Trophoblast cell (in vitro differentiated cells and primary cell): ENCODE measurements around the gene MTPN.

Experiments
- DNase-seq, 2 donors: peaks; one replicate each; pipeline ENCODE4 v3.0.0-alpha.2; 2016
- H2AFZ ChIP-seq: 2 replicates; pipeline ENCODE4 v1.6.1; 2013; ENCODE audit warnings: low read length, moderate library complexity, mild to moderate bottlenecking; ENCODE audit not compliant: insufficient read depth, poor library complexity
- H2AK5ac ChIP-seq: 2 replicates; pipeline ENCODE4 v1.6.1; 2013; ENCODE audit warnings: mild to moderate bottlenecking, low read length
- H2BK120ac ChIP-seq: 2 replicates; pipeline ENCODE4 v1.6.1; 2013; ENCODE audit warnings: low read length, mild to moderate bottlenecking, moderate library complexity; ENCODE audit not compliant: insufficient read depth, poor library complexity
- H2BK12ac ChIP-seq: 2 replicates; pipeline ENCODE4 v1.6.1; 2013; ENCODE audit warnings: mild to moderate bottlenecking, low read length, moderate library complexity
- H2BK5ac ChIP-seq: 2 replicates; pipeline ENCODE4 v1.6.1; 2013; ENCODE audit warnings: low read length, low read depth, moderate library complexity, mild to moderate bottlenecking; ENCODE audit not compliant: poor library complexity
- H3K14ac ChIP-seq: 2 replicates; pipeline ENCODE4 v1.6.1; 2013; ENCODE audit warnings: mild to moderate bottlenecking, low read length
- H3K18ac ChIP-seq: 2 replicates; pipeline ENCODE4 v1.6.1; 2013; ENCODE audit warnings: mild to moderate bottlenecking, low read length
- H3K23ac ChIP-seq: 2 replicates; pipeline ENCODE4 v1.6.1; 2013; ENCODE audit warnings: low read length
- H3K27ac ChIP-seq: 2 replicates; pipeline ENCODE4 v1.5.1; 2013; ENCODE audit warnings: low read depth, mild to moderate bottlenecking, inconsistent platforms, low read length, moderate library complexity
- H3K27me3 ChIP-seq: 2 replicates; pipeline ENCODE4 v1.6.1; 2013; ENCODE audit warnings: inconsistent platforms, mild to moderate bottlenecking, low read length, moderate library complexity; ENCODE audit not compliant: insufficient read depth
- H3K36me3 ChIP-seq, 2 experiments: 1 replicate in 1 of 2; 2 replicates in 1 of 2; pipeline ENCODE4 v1.6.1; 2013; ENCODE audit warnings: low read length in 2 of 2, mild to moderate bottlenecking in 2 of 2, moderate library complexity in 1 of 2; ENCODE audit not compliant: insufficient read depth in 2 of 2, control insufficient read depth in 1 of 2
- H3K4ac ChIP-seq: 2 replicates; pipeline ENCODE4 v1.6.1; 2013; ENCODE audit warnings: low read depth, mild to moderate bottlenecking, low read length, moderate library complexity
- H3K4me1 ChIP-seq, 2 experiments: 1 replicate in 1 of 2; 2 replicates in 1 of 2; pipeline ENCODE4 v1.6.1; 2013; ENCODE audit warnings: low read length in 2 of 2, mild to moderate bottlenecking in 2 of 2, moderate library complexity in 1 of 2; ENCODE audit not compliant: insufficient read depth in 2 of 2, control insufficient read depth in 1 of 2
- H3K4me2 ChIP-seq: 2 replicates; pipeline ENCODE4 v1.6.1; 2013; ENCODE audit warnings: inconsistent platforms, mild to moderate bottlenecking, low read length, moderate library complexity
- H3K4me3 ChIP-seq: 2 replicates; pipeline ENCODE4 v1.5.1; 2013; ENCODE audit warnings: mild to moderate bottlenecking, low read depth, low read length, inconsistent platforms
- H3K79me1 ChIP-seq: one replicate; pipeline ENCODE4 v1.6.1; 2013; ENCODE audit warnings: low read length
- H3K79me2 ChIP-seq: 2 replicates; pipeline ENCODE4 v1.6.1; 2013; ENCODE audit warnings: low read length, mild to moderate bottlenecking; ENCODE audit not compliant: control insufficient read depth, insufficient read depth, poor library complexity
- H3K9ac ChIP-seq: 2 replicates; pipeline ENCODE4 v1.6.1; 2013; ENCODE audit warnings: mild to moderate bottlenecking, low read length
- H3K9me3 ChIP-seq: 2 replicates; pipeline ENCODE4 v1.6.1; 2013; ENCODE audit warnings: low read depth, mild to moderate bottlenecking, control low read depth, inconsistent platforms, low read length; ENCODE audit not compliant: insufficient read depth
- H4K12ac ChIP-seq: 2 replicates; pipeline ENCODE4 v1.6.1; 2013; ENCODE audit warnings: low read depth, mild to moderate bottlenecking, low read length, moderate library complexity
- H4K8ac ChIP-seq: 2 replicates; pipeline ENCODE4 v1.6.1; 2013; ENCODE audit warnings: low read depth, mild to moderate bottlenecking, low read length, moderate library complexity
- H4K91ac ChIP-seq: one replicate; pipeline ENCODE4 v1.6.1; 2013; ENCODE audit warnings: low read depth, mild to moderate bottlenecking, low read length, moderate library complexity
- WGBS: extraction: QIAGEN DNeasy Blood & Tissue Kit; methylation state at CpG from one replicate; pipeline ENCODE4 v1.1.7; 2013; ENCODE audit warnings: missing lambda C conversion rate; ENCODE audit not compliant: insufficient read length, insufficient coverage; ENCODE audit errors: extremely low coverage; 5-methylcytosine and 5-hydroxymethylcytosine counted together

MTPN gene

DNA sequence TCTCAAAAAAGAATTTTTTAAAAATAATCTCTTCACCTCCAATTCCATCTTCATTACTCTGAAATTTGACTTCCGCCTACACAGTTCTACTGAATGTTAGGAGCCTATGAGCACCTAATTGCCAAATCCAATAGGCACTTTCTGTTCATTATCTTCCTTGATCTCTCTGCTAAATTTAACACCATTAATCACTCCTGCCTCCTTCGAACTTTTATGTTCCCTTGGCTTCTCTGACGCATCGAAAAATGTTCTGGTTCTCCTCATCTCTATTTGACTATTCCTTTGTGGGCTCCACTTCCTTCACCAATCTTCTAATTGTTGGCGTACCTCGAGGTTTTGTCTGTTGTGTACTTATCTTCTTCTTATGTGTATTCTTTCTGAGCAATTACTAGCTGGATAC, 87.3 kb downstream of the MTPN start:
- no peak overlapping the region for H3K14ac ChIP-seq
- H3K18ac ChIP-seq = no peak overlapping the region
- H3K27me3 ChIP-seq = no peaks in the 10 kb centered on the region
- H3K4me1 ChIP-seq = no peaks in the 10 kb centered on the region
- H2AFZ ChIP-seq = no peak overlapping the region
- H3K79me2 ChIP-seq = no peaks in the 10 kb centered on the region
- H3K4me3 ChIP-seq = no peak overlapping the region
- H3K79me1 ChIP-seq = no peaks in the 10 kb centered on the region
- H3K4me2 ChIP-seq = no peak overlapping the region
- H2AK5ac ChIP-seq = no peak overlapping the region
- H3K4ac ChIP-seq = no peak overlapping the region
- H2BK12ac ChIP-seq = no peak overlapping the region
- peaks cover 1% of the 10 kb centered on the region for H3K9me3 ChIP-seq
- no peak overlapping the region for H2BK120ac ChIP-seq
- no peak overlapping the region for H4K12ac ChIP-seq
- H4K91ac ChIP-seq = no peak overlapping the region
- H4K8ac ChIP-seq = no peak overlapping the region
- no peak overlapping the region for H2BK5ac ChIP-seq
- H3K36me3 ChIP-seq = no peaks in the 10 kb centered on the region
- no CpG with 5 or more reads among the region's 6 CpGs for WGBS
- DNase-seq = no peak
- H3K9ac ChIP-seq = no peak overlapping the region
- H3K23ac ChIP-seq = no peak overlapping the region
- H3K27ac ChIP-seq = no peak overlapping the region

DNA sequence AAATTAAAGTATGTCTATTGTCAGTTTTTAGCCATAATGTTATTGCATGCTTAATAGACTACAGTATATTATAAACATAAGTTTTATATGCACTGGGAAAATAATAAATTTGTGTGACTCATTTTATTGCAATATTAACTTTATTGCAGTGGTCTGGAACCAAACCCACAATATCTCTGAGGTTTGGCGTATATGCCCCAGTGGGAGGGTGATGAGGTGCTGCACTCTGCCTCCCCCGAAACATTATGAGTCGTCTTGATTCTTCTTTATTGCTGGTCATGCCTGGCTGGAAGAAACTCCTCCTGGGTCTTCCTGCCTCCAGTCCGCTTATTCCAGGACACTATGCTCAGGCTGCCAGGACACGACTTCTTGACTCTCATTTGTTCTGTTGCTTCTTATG, 88.4 kb downstream of the MTPN start:
- no peak overlapping the region for H4K8ac ChIP-seq
- no peak overlapping the region for H3K18ac ChIP-seq
- H3K79me1 ChIP-seq = no peaks in the 10 kb centered on the region
- H4K91ac ChIP-seq = no peak overlapping the region
- no peak overlapping the region for H2AK5ac ChIP-seq
- H3K27ac ChIP-seq = no peak overlapping the region
- H3K4me2 ChIP-seq = no peak overlapping the region
- H3K79me2 ChIP-seq = no peaks in the 10 kb centered on the region
- H2BK5ac ChIP-seq = no peak overlapping the region
- no peaks in the 10 kb centered on the region for H3K4me1 ChIP-seq
- no peak overlapping the region for H2AFZ ChIP-seq
- no peak overlapping the region for H3K23ac ChIP-seq
- no peak overlapping the region for H2BK12ac ChIP-seq
- no peak overlapping the region for H3K4me3 ChIP-seq
- no peak overlapping the region for H3K4ac ChIP-seq
- H4K12ac ChIP-seq = no peak overlapping the region
- H3K9ac ChIP-seq = no peak overlapping the region
- H2BK120ac ChIP-seq = no peak overlapping the region
- H3K9me3 ChIP-seq = peaks cover 1% of the 10 kb centered on the region
- WGBS = no CpG with 5 or more reads among the region's 5 CpGs
- no peak for DNase-seq
- H3K36me3 ChIP-seq = no peaks in the 10 kb centered on the region
- no peaks in the 10 kb centered on the region for H3K27me3 ChIP-seq
- H3K14ac ChIP-seq = no peak overlapping the region

DNA sequence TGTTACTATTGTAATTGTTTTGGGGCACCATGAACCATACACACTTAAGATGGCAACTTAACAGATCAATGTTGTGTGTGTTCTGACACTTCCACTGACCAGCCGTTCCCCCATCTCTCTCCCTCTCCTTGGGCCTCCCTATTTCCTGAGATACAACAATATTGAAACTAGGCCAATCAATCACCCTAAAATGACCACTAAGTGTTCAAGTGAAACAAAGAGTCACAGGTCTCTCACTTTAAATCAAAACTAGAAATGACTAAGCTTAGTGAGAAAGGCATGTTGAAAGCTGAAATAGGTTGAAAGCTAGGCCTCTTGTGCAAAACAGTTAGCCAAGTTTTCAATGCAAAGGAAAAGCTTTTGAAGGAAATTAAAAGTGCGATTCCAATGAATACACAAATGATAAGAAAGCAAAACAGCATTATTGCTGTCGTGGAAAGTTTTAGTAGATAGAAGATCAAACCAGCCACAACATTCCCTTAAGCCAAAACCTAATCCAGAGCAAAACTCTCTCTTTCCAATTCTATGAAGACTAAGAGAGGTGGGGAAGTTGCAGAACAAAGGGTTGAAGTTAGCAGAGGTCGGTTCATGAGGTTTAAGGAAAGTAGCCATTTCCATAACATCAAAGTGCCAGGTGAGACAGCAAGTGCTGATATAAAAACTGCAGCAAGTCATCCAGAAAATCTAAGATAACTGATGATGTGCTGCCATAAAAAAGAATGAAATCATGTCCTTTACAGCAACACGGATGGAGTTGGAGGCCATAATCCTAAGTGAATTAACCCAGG, 90.6 kb downstream of the MTPN start:
- WGBS = no CpG with 5 or more reads among the region's 5 CpGs
- H3K9me3 ChIP-seq = no peaks in the 10 kb centered on the region

DNA sequence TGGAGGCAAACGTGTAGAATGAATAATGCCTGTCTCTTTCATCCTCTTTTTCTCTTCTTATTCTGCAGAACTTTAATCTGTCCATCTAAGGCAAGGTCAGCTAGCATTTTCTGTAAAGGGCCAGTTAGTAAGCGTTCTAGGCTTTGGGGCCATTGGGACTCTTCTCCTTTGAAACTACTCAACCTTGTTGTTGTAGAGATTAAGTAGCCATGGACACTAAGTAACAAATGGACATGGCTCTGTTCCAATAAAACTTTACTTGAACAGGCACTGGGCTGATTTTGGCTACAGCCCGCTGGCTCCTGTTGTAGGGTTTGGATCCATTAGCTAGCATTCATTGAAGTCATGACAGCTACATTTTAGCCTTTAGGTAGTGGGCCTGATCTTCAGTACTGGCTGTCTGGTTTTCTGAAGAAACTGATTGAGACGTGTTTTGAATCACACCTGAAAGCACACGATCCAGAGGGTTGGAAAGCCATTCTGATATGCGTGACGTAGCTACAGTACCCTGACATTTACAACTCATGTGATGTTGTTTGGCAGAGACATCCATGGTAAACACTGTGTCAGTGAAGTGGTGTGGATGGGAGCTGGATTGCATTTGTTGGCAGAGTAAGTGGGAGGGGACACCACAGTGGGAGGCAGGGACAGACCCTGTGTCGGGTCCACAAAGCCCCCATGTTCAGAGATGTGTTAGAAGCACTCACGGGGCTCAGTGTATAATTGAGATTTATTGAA, 92.5 kb downstream of the MTPN start:
- no peak overlapping the region for H3K18ac ChIP-seq
- no peak overlapping the region for H4K91ac ChIP-seq
- no peak for DNase-seq
- no peak overlapping the region for H2AFZ ChIP-seq
- H3K4me1 ChIP-seq = no peaks in the 10 kb centered on the region
- WGBS = no CpG with 5 or more reads among the region's 9 CpGs
- H2BK5ac ChIP-seq = no peak overlapping the region
- H4K8ac ChIP-seq = no peak overlapping the region
- no peaks in the 10 kb centered on the region for H3K9me3 ChIP-seq
- no peak overlapping the region for H4K12ac ChIP-seq
- no peak overlapping the region for H3K4ac ChIP-seq
- no peak overlapping the region for H3K27ac ChIP-seq
- H3K27me3 ChIP-seq = no peaks in the 10 kb centered on the region
- H3K79me2 ChIP-seq = no peaks in the 10 kb centered on the region
- no peaks in the 10 kb centered on the region for H3K36me3 ChIP-seq
- H3K4me2 ChIP-seq = no peak overlapping the region
- no peak overlapping the region for H3K4me3 ChIP-seq
- no peak overlapping the region for H2BK120ac ChIP-seq
- no peak overlapping the region for H2BK12ac ChIP-seq
- no peak overlapping the region for H3K23ac ChIP-seq
- no peak overlapping the region for H2AK5ac ChIP-seq
- no peak overlapping the region for H3K9ac ChIP-seq
- no peaks in the 10 kb centered on the region for H3K79me1 ChIP-seq
- no peak overlapping the region for H3K14ac ChIP-seq

More for the DNA sequence above, 90.6 kb downstream of the MTPN start:
- Histone ChIP-seq H2BK12ac (no peak overlapping the region), H3K4me2 (no peak overlapping the region), H4K12ac (no peak overlapping the region), H2BK5ac (no peak overlapping the region), H4K91ac (no peak overlapping the region), H3K79me2 (no peaks in the 10 kb centered on the region), H3K14ac (no peak overlapping the region), H3K4ac (no peak overlapping the region), H3K23ac (no peak overlapping the region), H3K18ac (no peak overlapping the region), H2AK5ac (no peak overlapping the region), H3K36me3 (no peaks in the 10 kb centered on the region), H3K27me3 (no peaks in the 10 kb centered on the region), H3K4me1 (no peaks in the 10 kb centered on the region), H3K4me3 (no peak overlapping the region), H3K27ac (no peak overlapping the region), H2AFZ (no peak overlapping the region), H2BK120ac (no peak overlapping the region), H3K9ac (no peak overlapping the region), H4K8ac (no peak overlapping the region), H3K79me1 (no peaks in the 10 kb centered on the region)
- no peak for DNase-seq
